ENCODE data around the gene TBL1X. TPM values are rescaled to one million over a fixed set of nuclear protein-coding genes. Genes with fewer than 3 reads are reported as not detected.

Gene TBL1X
- total and polyA plus RNA-seq, 10 of the 15 experiments (the other 5 are each of a cell fraction or from before 2014, with no cell fraction given) = 4.4 to 26.3 (median 10.6) TPM

DNA sequence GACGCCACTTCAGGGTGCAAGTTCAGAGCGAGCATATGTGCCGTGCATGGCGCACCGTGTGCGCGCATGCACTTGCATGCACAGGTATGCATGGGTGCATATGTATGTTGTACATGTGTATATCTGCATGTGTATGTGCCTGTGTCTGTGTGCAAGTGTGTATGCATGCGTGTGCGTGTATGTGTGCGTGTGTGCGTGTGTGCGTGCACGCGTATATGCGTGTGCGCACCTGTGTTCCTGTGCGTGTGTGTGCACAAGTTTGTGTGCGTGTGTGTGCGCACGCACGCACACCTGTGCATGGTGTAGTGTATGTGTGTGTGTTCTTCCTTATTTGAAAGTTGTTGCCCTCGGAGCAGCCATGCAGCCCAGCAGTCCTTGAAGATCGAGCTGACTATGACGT, 224.0 kb downstream of the TBL1X start:
- H3K9ac ChIP-seq (ENCODE audit: control insufficient read depth, insufficient read depth, low read length) = no peak overlapping the region
- DNase-seq (ENCODE audit: low read depth, low spot score) (no peak), FAIRE-seq (no peak), ATAC-seq (no peak)
- no peak overlapping the region for H3K27ac ChIP-seq (ENCODE audit: control insufficient read depth, insufficient read depth)
- BruUV-seq (replicated peaks) = no TSS peak
- H4K20me1 ChIP-seq (ENCODE audit: control insufficient read depth, insufficient read depth) = no peaks in the 10 kb centered on the region
- 87% methylated on average over 24 of the region's 24 CpGs for WGBS (ENCODE audit: insufficient coverage, insufficient replicate concordance, low lambda C conversion rate, missing lambda C conversion rate)
- peaks cover 0 to 2% of the 10 kb centered on the region in 2 experiments; a peak in 1 of 4 replicates for H3K36me3 ChIP-seq (ENCODE audit: control insufficient read depth in 2 of 2, insufficient read depth in 2 of 2, low read length in 1 of 2)
- no peaks in the 10 kb centered on the region for H3K27me3 ChIP-seq (replicated peaks in 1 of 2; ENCODE audit: control insufficient read depth in 2 of 2, insufficient read depth in 2 of 2, low read length in 1 of 2)
- SMC1A ChIA-PET (ENCODE audit: uncharacterized antibody, unreplicated experiment) = no interaction called here
- intact Hi-C loops (cut with micrococcal nuclease; ENCODE audit: unreplicated experiment) (no loop called here), in situ Hi-C loops (cut with MboI) (no loop called here)
- H3K79me2 ChIP-seq (ENCODE audit: control insufficient read depth, insufficient read depth, low read length) = no peaks in the 10 kb centered on the region
- no peak overlapping the region for H3K4me3 ChIP-seq
- H3K9me3 ChIP-seq (replicated peaks; ENCODE audit: control insufficient read depth, insufficient read depth, low read length) = no peaks in the 10 kb centered on the region; the same call in 2 of the 3 replicates
- H3K4me1 ChIP-seq (ENCODE audit: control insufficient read depth, insufficient read depth, low read length) = no peaks in the 10 kb centered on the region
- no peak overlapping the region for H2AFZ ChIP-seq (ENCODE audit: control insufficient read depth, low read depth, low read length)
- POLR2A ChIA-PET = no interaction called here
- H3K4me2 ChIP-seq (ENCODE audit: control insufficient read depth, insufficient read depth) = no peak overlapping the region
- RAD21 ChIA-PET (ENCODE audit: unreplicated experiment) = no interaction called here
- CTCF ChIA-PET = no interaction called here
- peak; percentile 62; the same call in 1 of the 2 replicates for TF ChIP-seq TCF3 (IDR thresholded peaks at IDR 0.05; ENCODE audit: borderline replicate concordance, insufficient read depth, low read depth, low read length)
- no peak for TF ChIP-seq SIN3A (IDR thresholded peaks at IDR 0.05; ENCODE audit: low read depth, low read length)
- no peak for TF ChIP-seq ZNF384 (IDR thresholded peaks at IDR 0.05; ENCODE audit: borderline replicate concordance, low read depth, low read length)
- no peak for TF ChIP-seq CREB1 (IDR thresholded peaks at IDR 0.05; ENCODE audit: low read depth)
- no peak for TF ChIP-seq SMAD5 (IDR thresholded peaks at IDR 0.05; ENCODE audit: low read depth)
- no peak for TF ChIP-seq ZNF24 (IDR thresholded peaks at IDR 0.05)
- TF ChIP-seq SUPT20H (IDR thresholded peaks at IDR 0.05; ENCODE audit: borderline replicate concordance, control insufficient read depth, low read depth, low read length) = no peak
- TF ChIP-seq TARDBP (IDR thresholded peaks at IDR 0.05; ENCODE audit: borderline replicate concordance) = no peak
- no peak for TF ChIP-seq CBFB (IDR thresholded peaks at IDR 0.05; ENCODE audit: low read depth)
- no peak for TF ChIP-seq ZBED1 (IDR thresholded peaks at IDR 0.05; ENCODE audit: borderline replicate concordance)
- TF ChIP-seq RB1 (IDR thresholded peaks at IDR 0.05; ENCODE audit: borderline replicate concordance) = no peak
- TF ChIP-seq, protein P1, sequence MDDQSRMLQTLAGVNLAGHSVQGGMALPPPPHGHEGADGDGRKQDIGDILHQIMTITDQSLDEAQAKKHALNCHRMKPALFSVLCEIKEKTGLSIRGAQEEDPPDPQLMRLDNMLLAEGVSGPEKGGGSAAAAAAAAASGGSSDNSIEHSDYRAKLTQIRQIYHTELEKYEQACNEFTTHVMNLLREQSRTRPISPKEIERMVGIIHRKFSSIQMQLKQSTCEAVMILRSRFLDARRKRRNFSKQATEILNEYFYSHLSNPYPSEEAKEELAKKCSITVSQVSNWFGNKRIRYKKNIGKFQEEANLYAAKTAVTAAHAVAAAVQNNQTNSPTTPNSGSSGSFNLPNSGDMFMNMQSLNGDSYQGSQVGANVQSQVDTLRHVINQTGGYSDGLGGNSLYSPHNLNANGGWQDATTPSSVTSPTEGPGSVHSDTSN (IDR thresholded peaks at IDR 0.05; ENCODE audit: insufficient replicate concordance, low read depth, low read length) = peak; percentile 31
- no peak for TF ChIP-seq IRF4 (IDR thresholded peaks at IDR 0.05; ENCODE audit: low read depth, low read length)
- no peak for TF ChIP-seq SIX5 (IDR thresholded peaks at IDR 0.05; ENCODE audit: low read depth, low read length, severe bottlenecking)
- no peak for TF ChIP-seq NFIC (IDR thresholded peaks at IDR 0.05; ENCODE audit: low read depth, low read length)
- no peak for TF ChIP-seq STAT3 (IDR thresholded peaks at IDR 0.05; ENCODE audit: low read depth, low read length)
- no peak for TF ChIP-seq ZNF274 (IDR thresholded peaks at IDR 0.05; ENCODE audit: insufficient read depth, insufficient read length)
- TF ChIP-seq HDGF (IDR thresholded peaks at IDR 0.05) = no peak
- TF ChIP-seq, protein P2, sequence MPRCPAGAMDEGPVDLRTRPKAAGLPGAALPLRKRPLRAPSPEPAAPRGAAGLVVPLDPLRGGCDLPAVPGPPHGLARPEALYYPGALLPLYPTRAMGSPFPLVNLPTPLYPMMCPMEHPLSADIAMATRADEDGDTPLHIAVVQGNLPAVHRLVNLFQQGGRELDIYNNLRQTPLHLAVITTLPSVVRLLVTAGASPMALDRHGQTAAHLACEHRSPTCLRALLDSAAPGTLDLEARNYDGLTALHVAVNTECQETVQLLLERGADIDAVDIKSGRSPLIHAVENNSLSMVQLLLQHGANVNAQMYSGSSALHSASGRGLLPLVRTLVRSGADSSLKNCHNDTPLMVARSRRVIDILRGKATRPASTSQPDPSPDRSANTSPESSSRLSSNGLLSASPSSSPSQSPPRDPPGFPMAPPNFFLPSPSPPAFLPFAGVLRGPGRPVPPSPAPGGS (IDR thresholded peaks at IDR 0.05; ENCODE audit: borderline replicate concordance, insufficient read depth, low read depth, low read length, poor library complexity, severe bottlenecking) = peak; percentile 84
- TF ChIP-seq KLF5 (IDR thresholded peaks at IDR 0.05; ENCODE audit: partially characterized antibody) = no peak
- no peak for TF ChIP-seq ATF2 (IDR thresholded peaks at IDR 0.05; ENCODE audit: low read length)
- TF ChIP-seq KDM1A (IDR thresholded peaks at IDR 0.05; ENCODE audit: borderline replicate concordance) = no peak
- TF ChIP-seq, protein P3, sequence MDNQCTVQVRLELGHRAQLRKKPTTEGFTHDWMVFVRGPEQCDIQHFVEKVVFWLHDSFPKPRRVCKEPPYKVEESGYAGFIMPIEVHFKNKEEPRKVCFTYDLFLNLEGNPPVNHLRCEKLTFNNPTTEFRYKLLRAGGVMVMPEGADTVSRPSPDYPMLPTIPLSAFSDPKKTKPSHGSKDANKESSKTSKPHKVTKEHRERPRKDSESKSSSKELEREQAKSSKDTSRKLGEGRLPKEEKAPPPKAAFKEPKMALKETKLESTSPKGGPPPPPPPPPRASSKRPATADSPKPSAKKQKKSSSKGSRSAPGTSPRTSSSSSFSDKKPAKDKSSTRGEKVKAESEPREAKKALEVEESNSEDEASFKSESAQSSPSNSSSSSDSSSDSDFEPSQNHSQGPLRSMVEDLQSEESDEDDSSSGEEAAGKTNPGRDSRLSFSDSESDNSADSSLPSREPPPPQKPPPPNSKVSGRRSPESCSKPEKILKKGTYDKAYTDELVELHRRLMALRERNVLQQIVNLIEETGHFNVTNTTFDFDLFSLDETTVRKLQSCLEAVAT (IDR thresholded peaks at IDR 0.05) = no peak

Measured in GM12878 (cell line).